HUES48 (cell line): ENCODE results near the gene AJAP1.

ENCODE experiments used
- H3K27ac ChIP-seq: one replicate; pipeline ENCODE4 v1.7.0; 2013; ENCODE audit warnings: low read depth, low read length, inconsistent platforms
- H3K27me3 ChIP-seq: 2 replicates; pipeline ENCODE4 v1.6.1; 2013; ENCODE audit warnings: mild to moderate bottlenecking, low read length; ENCODE audit not compliant: control insufficient read depth, insufficient read depth
- H3K36me3 ChIP-seq: 2 replicates; pipeline ENCODE4 v1.6.1; 2013; ENCODE audit warnings: low read length; ENCODE audit not compliant: control insufficient read depth, insufficient read depth
- H3K4me1 ChIP-seq: 2 replicates; pipeline ENCODE4 v1.6.1; 2013; ENCODE audit warnings: mild to moderate bottlenecking, low read length; ENCODE audit not compliant: control insufficient read depth, insufficient read depth
- H3K4me3 ChIP-seq: 2 replicates; pipeline ENCODE4 v1.5.1; 2013; ENCODE audit warnings: mild to moderate bottlenecking, low read depth, low read length
- H3K9ac ChIP-seq: 2 replicates; pipeline ENCODE4 v1.6.1; 2013; ENCODE audit warnings: mild to moderate bottlenecking, low read depth, low read length, moderate library complexity
- H3K9me3 ChIP-seq: 2 replicates; pipeline ENCODE4 v1.6.1; 2013; ENCODE audit warnings: low read length; ENCODE audit not compliant: control insufficient read depth, insufficient read depth

The AJAP1 gene

GRCh38 chr1:4648657-4649056 lies 5.8 kb upstream of the AJAP1 start:
- no peak overlapping the region for H3K27ac ChIP-seq
- no peaks in the 10 kb centered on the region for H3K36me3 ChIP-seq
- peaks cover 18% of the 10 kb centered on the region for H3K4me1 ChIP-seq
- H3K9ac ChIP-seq: no peak overlapping the region
- H3K4me3 ChIP-seq: no peak overlapping the region
- peaks cover 19% of the 10 kb centered on the region for H3K27me3 ChIP-seq
- H3K9me3 ChIP-seq: no peaks in the 10 kb centered on the region

- Histone ChIP-seq H3K4me1 (peaks cover 20% of the 10 kb centered on the region), H3K36me3 (no peaks in the 10 kb centered on the region), H3K27ac (peak overlapping the region; percentile 73), H3K4me3 (no peak overlapping the region; the same call in 1 of the 2 replicates), H3K9ac (no peak overlapping the region), H3K9me3 (no peaks in the 10 kb centered on the region), H3K27me3 (peaks cover 34% of the 10 kb centered on the region)
These were observed 3.9 kb upstream of the AJAP1 start for GRCh38 chr1:4650481-4650880.

- peaks cover 39% of the 10 kb centered on the region for H3K27me3 ChIP-seq
- peaks cover 20% of the 10 kb centered on the region for H3K4me1 ChIP-seq
- no peak overlapping the region for H3K9ac ChIP-seq
- no peaks in the 10 kb centered on the region for H3K9me3 ChIP-seq
- no peak overlapping the region for H3K4me3 ChIP-seq
- no peaks in the 10 kb centered on the region for H3K36me3 ChIP-seq
- peak overlapping the region; percentile 73 for H3K27ac ChIP-seq
These were observed 3.4 kb upstream of the AJAP1 start for GRCh38 chr1:4650981-4651380.

GRCh38 chr1:4652631-4653327 lies 1.6 kb upstream of the AJAP1 start:
- no peak overlapping the region for H3K4me3 ChIP-seq
- no peaks in the 10 kb centered on the region for H3K36me3 ChIP-seq
- H3K4me1 ChIP-seq: peaks cover 33% of the 10 kb centered on the region
- H3K27me3 ChIP-seq: peaks cover 56% of the 10 kb centered on the region
- H3K9me3 ChIP-seq: no peaks in the 10 kb centered on the region
- no peak overlapping the region for H3K9ac ChIP-seq
- no peak overlapping the region for H3K27ac ChIP-seq

GRCh38 chr1:4653328-4653660 lies 1.1 kb upstream of the AJAP1 start:
- H3K4me1 ChIP-seq: peaks cover 38% of the 10 kb centered on the region
- H3K9me3 ChIP-seq: no peaks in the 10 kb centered on the region
- no peak overlapping the region for H3K9ac ChIP-seq
- H3K27ac ChIP-seq: no peak overlapping the region
- peak overlapping the region; percentile 36; the same call in 1 of the 2 replicates for H3K4me3 ChIP-seq
- peaks cover 61% of the 10 kb centered on the region for H3K27me3 ChIP-seq
- H3K36me3 ChIP-seq: no peaks in the 10 kb centered on the region

GRCh38 chr1:4654764-4655673 lies 610 bp downstream of the AJAP1 start:
- peaks cover 51% of the 10 kb centered on the region for H3K4me1 ChIP-seq
- no peak overlapping the region for H3K27ac ChIP-seq
- no peak overlapping the region for H3K9ac ChIP-seq
- peak overlapping the region; percentile 61 for H3K4me3 ChIP-seq
- H3K9me3 ChIP-seq: no peaks in the 10 kb centered on the region
- H3K36me3 ChIP-seq: no peaks in the 10 kb centered on the region
- peaks cover 69% of the 10 kb centered on the region for H3K27me3 ChIP-seq

GRCh38 chr1:4655674-4656532 lies 1.5 kb downstream of the AJAP1 start:
- peaks cover 42% of the 10 kb centered on the region for H3K4me1 ChIP-seq
- H3K4me3 ChIP-seq: peak overlapping the region; percentile 61
- no peaks in the 10 kb centered on the region for H3K9me3 ChIP-seq
- no peak overlapping the region for H3K27ac ChIP-seq
- no peak overlapping the region for H3K9ac ChIP-seq
- H3K27me3 ChIP-seq: peaks cover 72% of the 10 kb centered on the region
- H3K36me3 ChIP-seq: no peaks in the 10 kb centered on the region

- Histone ChIP-seq H3K27ac (no peak overlapping the region), H3K9ac (no peak overlapping the region), H3K9me3 (no peaks in the 10 kb centered on the region), H3K27me3 (peaks cover 72% of the 10 kb centered on the region), H3K4me3 (peak overlapping the region; percentile 61), H3K36me3 (no peaks in the 10 kb centered on the region), H3K4me1 (peaks cover 38% of the 10 kb centered on the region)
These were observed 2.2 kb downstream of the AJAP1 start for GRCh38 chr1:4656533-4657140.

- Histone ChIP-seq H3K27ac (no peak overlapping the region), H3K4me3 (no peak overlapping the region; the same call in 1 of the 2 replicates), H3K4me1 (peaks cover 38% of the 10 kb centered on the region), H3K27me3 (peaks cover 72% of the 10 kb centered on the region), H3K36me3 (no peaks in the 10 kb centered on the region), H3K9me3 (no peaks in the 10 kb centered on the region), H3K9ac (no peak overlapping the region)
These were observed 2.9 kb downstream of the AJAP1 start for GRCh38 chr1:4657244-4657789.

GRCh38 chr1:4657960-4658541 lies 3.6 kb downstream of the AJAP1 start:
- H3K27ac ChIP-seq: no peak overlapping the region
- H3K4me1 ChIP-seq: peaks cover 38% of the 10 kb centered on the region

More at GRCh38 chr1:4657960-4658541, 3.6 kb downstream of the AJAP1 start:
- Histone ChIP-seq H3K9me3 (no peaks in the 10 kb centered on the region), H3K27me3 (peaks cover 67% of the 10 kb centered on the region), H3K9ac (no peak overlapping the region), H3K4me3 (0 out of 2 replicates have a peak overlapping the region, but pooled peaks have one; percentile 4), H3K36me3 (no peaks in the 10 kb centered on the region)
